Fibroblast of pulmonary artery (primary cell): Measurements from ENCODE around the gene VSIR.

Source experiments
- DNase-seq: peaks from one replicate; pipeline ENCODE4 v3.0.0-alpha.2; 2010; ENCODE audit warnings: low read depth
- H3K4me3 ChIP-seq: replicated peaks from 2 replicates; pipeline ENCODE4 v1.5.1; 2011; ENCODE audit warnings: low read depth, mild to moderate bottlenecking, control low read depth, low read length, moderate library complexity
- CTCF ChIP-seq: IDR thresholded peaks from 2 replicates; pipeline ENCODE4 v1.5.1; 2011; ENCODE audit warnings: mild to moderate bottlenecking, control low read depth, low read length, inconsistent platforms; ENCODE audit errors: missing control alignments

Gene VSIR

GRCh38 chr10:71704816-71705215 is 68.5 kb downstream of the VSIR start:
- H3K4me3 ChIP-seq = no peak overlapping the region
- DNase-seq = no peak
- TF ChIP-seq CTCF = no peak

GRCh38 chr10:71703577-71703976 is 69.7 kb downstream of the VSIR start:
- TF ChIP-seq CTCF = no peak
- no peak for DNase-seq

GRCh38 chr10:71701496-71702132 is 71.7 kb downstream of the VSIR start:
- no peak for DNase-seq
- no peak for TF ChIP-seq CTCF
- no peak overlapping the region for H3K4me3 ChIP-seq

More at GRCh38 chr10:71703577-71703976, 69.7 kb downstream of the VSIR start:
- H3K4me3 ChIP-seq = no peak overlapping the region

GRCh38 chr10:71700731-71701368 is 72.5 kb downstream of the VSIR start:
- TF ChIP-seq CTCF = no peak
- no peak overlapping the region for H3K4me3 ChIP-seq
- DNase-seq = no peak

GRCh38 chr10:71698737-71699136 is 74.6 kb downstream of the VSIR start:
- no peak overlapping the region for H3K4me3 ChIP-seq
- DNase-seq = no peak
- TF ChIP-seq CTCF = no peak

GRCh38 chr10:71697938-71698709 is 75.2 kb downstream of the VSIR start:
- no peak for TF ChIP-seq CTCF
- H3K4me3 ChIP-seq = no peak overlapping the region
- DNase-seq = no peak
